GM19463 (cell line): ENCODE measurements around the gene SMIM20.
"Not testable (repeated sequence)": the region's sequence is repeated elsewhere in the genome, so short reads cannot be mapped to it uniquely, and the experiment has no call there.

Experiments used
- ATAC-seq: cut with Tn5 transposase; IDR thresholded peaks from one replicate; pipeline ENCODE4 v1.9.1; 2021; ENCODE audit warnings: mild to moderate bottlenecking, moderate library complexity; ENCODE audit not compliant: unreplicated experiment

Gene SMIM20

DNA sequence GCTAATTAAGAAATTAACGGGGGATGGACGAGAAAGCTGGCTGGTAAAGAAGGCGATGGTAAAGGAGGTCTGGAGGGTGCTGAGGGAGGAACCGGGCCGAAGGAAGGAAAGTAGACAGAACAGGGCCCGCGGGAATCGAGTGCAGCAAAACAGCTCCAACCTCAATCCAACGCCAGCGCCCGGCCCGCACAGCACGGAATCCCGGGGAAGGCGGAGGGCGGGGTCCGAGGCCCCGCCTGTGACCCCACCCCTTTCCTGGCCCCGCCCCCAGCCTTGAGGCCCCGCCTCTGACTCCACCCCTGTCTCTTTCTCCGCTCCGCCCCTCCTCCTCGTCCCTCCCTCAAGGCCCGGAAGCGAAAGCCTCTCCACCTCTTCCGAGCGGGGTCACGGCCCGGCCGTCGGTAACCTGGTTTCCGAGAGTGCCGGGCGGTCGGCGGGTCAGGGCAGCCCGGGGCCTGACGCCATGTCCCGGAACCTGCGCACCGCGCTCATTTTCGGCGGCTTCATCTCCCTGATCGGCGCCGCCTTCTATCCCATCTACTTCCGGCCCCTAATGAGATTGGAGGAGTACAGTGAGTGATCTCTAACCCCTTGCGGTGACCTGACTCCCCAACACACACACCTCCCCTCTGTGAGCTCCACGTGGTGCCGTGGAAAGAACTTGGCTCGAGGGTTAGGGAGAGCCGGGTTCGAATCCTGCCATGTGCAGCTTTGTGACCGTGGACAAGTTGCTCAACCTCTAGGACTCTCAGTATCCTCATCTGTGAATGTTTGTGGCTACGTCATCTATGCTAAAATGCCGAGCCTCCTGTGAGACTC, at the start of gene SMIM20:
SMIM20 (plus strand) TSS at position 370 of the 819 bp plus-strand sequence; CDS start at position 464, 94 bp downstream.
- ATAC-seq: peak; percentile 90

DNA sequence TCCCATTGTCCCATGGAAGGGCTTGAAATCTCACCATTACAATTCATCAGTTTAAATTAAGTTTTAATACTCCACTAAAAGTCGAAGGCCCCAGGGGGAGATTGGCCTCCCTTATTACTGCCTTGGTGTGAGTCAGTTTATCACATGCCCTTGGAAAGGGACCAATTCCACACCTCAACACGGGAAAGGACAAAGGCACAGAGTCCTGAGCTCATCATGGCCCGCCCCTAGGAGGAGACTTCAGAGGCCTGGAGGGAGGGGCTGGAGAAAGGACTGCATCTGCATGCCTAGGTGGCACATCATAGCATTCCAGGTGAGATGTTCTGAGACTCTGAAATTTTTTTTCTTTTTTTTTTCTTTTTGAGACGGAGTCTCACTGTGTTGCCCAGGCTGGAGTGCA, 48.4 kb upstream of the SMIM20 start:
- no peak for ATAC-seq

DNA sequence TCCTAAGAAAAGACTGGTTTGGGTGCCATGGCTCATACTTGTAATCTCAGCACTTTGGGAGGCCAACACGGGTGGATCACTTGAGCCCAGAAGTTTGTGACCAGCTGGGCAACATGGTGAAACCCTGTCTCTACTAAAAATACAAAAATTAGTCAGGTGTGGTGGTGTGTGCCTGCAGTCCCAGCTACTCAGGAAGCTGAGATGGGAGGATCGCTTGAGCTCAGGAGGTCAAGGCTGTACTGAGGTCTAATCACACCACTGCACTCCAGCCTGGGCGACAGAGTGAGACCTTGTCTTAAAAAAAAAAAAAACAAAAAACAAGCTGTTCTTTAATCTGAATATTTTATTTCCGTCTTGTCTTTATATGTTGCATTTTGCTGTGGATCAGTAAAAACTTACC, 47.6 kb upstream of the SMIM20 start:
- not testable (repeated sequence) for ATAC-seq

- no peak for ATAC-seq
Observed at GRCh38 chr4:25867781-25868294, 46.2 kb upstream of the SMIM20 start.

DNA sequence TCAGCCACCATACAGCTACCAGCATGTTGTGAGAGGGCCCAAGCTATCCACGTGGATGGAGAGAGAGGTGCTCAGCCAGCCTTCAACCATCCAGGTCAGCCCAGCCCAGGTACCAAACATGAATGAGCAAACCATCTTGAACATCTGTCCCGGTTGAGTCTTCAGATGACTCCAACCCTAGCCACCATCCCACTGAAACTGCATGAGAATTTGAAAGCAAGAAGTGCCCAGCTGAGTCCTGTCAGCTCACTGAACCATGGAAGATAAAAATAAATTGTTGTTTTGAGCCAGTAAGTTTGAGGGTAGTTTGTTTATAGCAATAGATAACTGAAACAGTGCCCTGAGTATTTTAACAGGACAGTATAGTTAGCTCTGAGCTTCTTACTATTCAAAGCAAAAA, 43.9 kb upstream of the SMIM20 start:
- peak; percentile 46 for ATAC-seq

DNA sequence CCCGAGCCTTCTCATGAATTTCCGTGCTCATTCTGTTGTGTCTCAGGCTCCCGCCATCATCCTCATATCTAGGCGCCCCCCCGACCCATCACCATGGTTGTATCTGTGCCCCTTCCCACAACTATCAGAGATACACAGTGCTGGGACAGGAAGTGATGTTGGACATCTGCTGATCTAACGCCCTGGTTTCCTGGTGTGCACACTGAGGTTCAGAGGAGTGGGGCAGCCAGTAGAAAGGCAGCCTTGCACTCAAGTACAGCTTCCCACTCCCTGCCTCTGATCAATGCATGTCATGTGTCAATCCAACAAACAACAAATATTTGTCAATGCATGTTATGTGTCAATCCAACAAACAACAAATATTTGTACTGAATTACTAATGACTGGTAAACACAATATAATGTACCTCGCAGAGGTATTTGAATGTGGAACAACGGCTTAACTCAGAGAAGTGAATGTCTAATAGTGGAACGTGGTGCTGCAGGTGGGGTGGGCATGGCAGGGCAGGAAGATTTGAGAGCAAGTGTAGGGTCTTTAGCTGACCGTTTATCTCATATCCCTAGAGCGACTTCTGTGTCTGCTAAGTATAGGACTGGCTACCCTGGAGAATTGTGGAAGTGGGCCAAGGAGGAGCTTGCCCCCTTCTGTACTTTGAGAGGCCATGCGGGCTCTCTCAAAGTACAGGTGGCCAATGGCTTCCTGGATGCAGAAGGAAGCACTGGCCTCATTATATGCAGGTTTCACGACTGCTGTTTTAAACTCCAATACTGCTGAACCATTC, 41.0 kb upstream of the SMIM20 start:
- ATAC-seq: no peak

- ATAC-seq: no peak
Observed at GRCh38 chr4:25873632-25874129, 40.3 kb upstream of the SMIM20 start.

DNA sequence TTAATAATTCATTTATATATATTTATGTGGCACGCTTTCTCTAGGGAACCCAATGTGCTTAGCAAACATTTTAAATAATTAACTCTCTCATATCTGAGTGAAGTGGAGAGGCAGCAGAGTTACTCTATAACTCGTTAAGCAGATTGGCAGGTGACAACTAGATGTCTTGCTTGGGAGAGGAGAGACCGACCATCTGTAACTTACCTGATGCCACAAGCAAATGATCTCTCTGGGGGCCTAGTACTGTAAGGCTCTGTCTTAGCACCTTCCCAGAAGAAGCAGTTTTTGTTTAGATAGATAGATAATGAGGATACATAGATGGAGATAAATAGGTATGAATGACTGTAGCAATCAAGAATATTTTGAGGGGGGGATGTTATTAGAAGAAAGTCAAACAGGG, 39.4 kb upstream of the SMIM20 start:
- peak; percentile 47 for ATAC-seq

GRCh38 chr4:25875281-25875745, 38.7 kb upstream of the SMIM20 start:
- ATAC-seq: peak; percentile 42

- ATAC-seq: peak; percentile 26
Observed at GRCh38 chr4:25878676-25879075, 35.3 kb upstream of the SMIM20 start.

- ATAC-seq: no peak
Observed at GRCh38 chr4:25879091-25879584, 34.9 kb upstream of the SMIM20 start.

DNA sequence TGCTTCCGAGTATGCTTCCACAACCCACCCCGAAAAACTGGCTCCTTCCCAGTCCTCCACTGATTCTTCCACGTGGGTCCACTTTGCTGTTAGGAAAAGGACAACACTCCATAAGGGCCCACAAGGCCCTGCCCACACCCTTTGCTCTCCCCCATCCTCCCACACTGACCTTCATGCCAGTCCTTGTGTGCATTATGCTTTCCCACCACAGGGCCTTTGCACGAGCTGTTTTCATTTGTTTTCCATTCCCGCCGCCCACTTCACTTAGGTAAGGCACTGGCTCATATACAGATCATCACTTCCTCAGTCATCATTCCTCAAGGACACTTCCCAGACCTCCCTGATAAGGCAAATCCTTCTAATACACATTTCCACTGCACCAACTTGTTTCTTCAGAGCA, 34.4 kb upstream of the SMIM20 start:
- ATAC-seq: no peak

- ATAC-seq: peak; percentile 41
Observed at GRCh38 chr4:25879991-25880651, 33.9 kb upstream of the SMIM20 start.

DNA sequence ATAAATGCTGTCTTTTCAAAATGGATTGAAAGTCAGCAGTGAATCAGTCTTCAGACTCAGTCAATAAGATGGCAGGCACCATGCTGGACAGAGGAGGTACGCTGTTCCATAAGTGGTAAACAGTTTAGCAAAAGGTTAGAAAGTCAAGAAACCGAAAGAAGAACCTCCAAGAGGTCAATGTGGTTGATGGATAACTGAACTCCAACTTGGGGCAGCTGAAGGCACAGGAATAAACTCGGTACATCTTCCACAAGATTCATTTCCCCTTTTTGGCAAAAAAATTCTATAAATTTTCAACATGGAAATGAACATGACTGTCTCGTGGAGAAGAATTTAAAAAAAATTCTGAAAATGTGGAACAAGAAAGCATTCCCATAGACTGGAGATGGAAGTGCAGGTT, 32.8 kb upstream of the SMIM20 start:
- ATAC-seq: no peak

GRCh38 chr4:25882226-25882625, 31.8 kb upstream of the SMIM20 start:
- no peak for ATAC-seq

DNA sequence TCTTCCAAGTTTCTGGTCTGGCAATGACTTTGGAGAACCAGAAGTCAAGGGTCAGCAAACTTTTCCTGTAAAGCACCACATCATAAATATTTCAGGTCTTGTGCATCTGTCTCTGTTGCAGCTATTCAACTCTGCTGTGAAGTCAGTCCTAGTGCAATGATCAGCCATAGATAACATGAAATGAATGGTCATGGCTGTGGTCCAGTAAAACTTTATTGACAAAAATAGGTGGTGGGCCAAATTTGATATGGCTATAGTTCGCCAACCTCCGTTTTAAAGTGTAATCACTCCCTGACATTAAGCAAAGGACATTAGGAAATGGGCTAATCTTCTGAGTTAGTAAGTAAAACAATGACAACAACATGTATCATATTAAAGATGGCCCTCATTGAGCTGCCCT, 30.5 kb upstream of the SMIM20 start:
- ATAC-seq: no peak

- peak; percentile 52 for ATAC-seq
Observed at GRCh38 chr4:25884031-25884782, 29.8 kb upstream of the SMIM20 start.

DNA sequence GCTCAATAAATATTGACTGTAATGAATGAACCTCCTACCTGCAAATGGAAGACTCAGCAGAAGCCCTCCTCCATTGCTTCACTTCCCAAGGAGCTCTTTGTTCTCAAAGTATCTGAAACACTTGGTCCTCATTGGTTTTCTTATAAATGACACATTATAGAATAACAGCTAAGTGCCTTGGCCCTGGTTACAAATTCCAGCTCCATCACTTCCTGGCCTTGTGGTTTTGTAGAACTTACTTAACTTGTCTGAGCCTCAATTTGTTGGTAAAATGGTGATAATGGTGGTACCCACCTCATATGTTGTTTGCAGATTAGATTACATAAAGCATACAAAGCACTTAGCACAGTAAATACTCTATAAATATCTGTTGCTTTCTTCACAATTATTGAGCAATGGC, 25.2 kb upstream of the SMIM20 start:
- no peak for ATAC-seq

DNA sequence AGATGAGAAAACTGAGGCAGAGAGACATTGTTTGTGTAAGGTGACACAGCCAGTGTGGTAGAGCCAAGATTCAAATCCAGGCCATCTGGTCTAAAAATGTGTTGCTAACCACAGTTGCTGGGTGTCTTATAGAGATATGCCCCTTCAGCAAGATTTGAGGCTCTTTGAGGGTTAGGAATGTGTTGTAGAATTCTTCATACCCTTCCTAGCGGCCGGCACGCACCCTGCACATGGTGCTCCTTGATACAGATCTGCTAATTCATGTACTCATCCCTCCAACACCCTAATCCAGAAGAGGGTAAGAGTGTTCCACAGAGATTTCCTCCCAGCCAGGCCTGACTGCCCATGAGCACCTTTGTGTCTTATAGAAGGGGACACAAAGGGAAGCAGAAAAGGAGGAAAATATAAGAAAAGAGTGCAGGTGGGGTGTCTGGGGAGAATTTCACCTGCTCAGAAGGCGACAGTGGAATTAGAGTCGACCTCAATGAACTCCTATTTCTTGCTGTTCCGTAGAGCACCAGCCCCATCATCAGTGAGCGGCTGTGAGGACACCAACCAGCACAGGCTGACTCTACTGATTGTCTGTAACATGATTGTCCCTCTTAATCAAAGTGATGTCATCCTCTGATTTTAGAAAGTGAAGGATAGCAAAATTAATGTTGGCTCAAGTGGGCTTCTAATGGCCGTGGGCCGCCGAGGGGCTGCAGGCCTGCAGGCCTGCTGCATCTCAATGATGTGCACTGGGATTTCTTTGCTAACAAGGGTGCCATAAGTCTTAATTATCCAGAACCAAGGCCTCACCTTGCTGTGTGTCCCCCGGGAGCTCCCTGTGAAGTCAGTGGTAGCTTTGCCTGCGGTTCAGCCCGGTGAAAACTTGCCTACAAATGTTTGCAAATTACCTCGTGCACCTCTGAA, 24.2 kb upstream of the SMIM20 start:
- ATAC-seq: no peak
